ENCODE measurements around the gene ACTMAP. TPM values are rescaled to one million over a fixed set of nuclear protein-coding genes. Genes with fewer than 3 reads are reported as not detected.
"Not testable (repeated sequence)": the region's sequence is repeated elsewhere in the genome, so short reads cannot be mapped to it uniquely, and the experiment has no call there.

ACTMAP gene
- total RNA-seq, 1 donor from 2014 or later: 20.7 TPM

- Mint-ChIP-seq H3K36me3 (ENCODE audit: unreplicated experiment) (no peaks in the 10 kb centered on the region), H3K27ac (ENCODE audit: unreplicated experiment) (no peak overlapping the region), H3K9me3 (ENCODE audit: unreplicated experiment) (peaks cover 3% of the 10 kb centered on the region), H3K4me1 (ENCODE audit: low read depth, unreplicated experiment) (no peaks in the 10 kb centered on the region), H3K27me3 (ENCODE audit: unreplicated experiment) (peaks cover 5% of the 10 kb centered on the region), H3K4me3 (ENCODE audit: unreplicated experiment) (no peak overlapping the region)
- DNase-seq: no peak
- TF ChIP-seq, protein P1, sequence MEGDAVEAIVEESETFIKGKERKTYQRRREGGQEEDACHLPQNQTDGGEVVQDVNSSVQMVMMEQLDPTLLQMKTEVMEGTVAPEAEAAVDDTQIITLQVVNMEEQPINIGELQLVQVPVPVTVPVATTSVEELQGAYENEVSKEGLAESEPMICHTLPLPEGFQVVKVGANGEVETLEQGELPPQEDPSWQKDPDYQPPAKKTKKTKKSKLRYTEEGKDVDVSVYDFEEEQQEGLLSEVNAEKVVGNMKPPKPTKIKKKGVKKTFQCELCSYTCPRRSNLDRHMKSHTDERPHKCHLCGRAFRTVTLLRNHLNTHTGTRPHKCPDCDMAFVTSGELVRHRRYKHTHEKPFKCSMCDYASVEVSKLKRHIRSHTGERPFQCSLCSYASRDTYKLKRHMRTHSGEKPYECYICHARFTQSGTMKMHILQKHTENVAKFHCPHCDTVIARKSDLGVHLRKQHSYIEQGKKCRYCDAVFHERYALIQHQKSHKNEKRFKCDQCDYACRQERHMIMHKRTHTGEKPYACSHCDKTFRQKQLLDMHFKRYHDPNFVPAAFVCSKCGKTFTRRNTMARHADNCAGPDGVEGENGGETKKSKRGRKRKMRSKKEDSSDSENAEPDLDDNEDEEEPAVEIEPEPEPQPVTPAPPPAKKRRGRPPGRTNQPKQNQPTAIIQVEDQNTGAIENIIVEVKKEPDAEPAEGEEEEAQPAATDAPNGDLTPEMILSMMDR (IDR thresholded peaks at IDR 0.05; ENCODE audit: partially characterized antibody, unreplicated experiment): no peak
Measured at GRCh38 chr19:40785526-40785925, 35.2 kb upstream of the ACTMAP start.

DNA sequence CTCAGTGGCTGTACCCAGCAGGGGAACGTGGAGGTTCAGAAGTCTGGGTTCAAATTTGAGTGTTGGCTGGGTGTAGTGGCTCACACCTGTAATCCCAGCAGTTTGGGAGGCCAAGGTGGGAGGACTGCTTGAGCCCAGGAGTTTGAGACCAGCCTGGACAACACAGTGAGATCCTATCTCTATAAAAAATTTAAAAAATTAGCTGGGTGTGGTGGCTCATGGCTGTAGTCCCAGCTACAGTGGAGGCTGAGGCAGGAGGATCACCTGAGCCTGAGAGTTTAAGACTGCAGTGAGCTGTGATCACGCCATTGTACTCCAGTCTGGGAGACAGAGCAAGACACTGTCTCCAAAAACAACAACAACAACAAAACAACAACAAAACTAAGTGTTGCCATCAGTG is 33.9 kb upstream of the ACTMAP start:
- H3K9me3 Mint-ChIP-seq (ENCODE audit: unreplicated experiment); H3K4me3 Mint-ChIP-seq (ENCODE audit: unreplicated experiment): not testable (repeated sequence)

GRCh38 chr19:40783711-40784110 is 33.4 kb upstream of the ACTMAP start:
- Mint-ChIP-seq H3K27me3 (ENCODE audit: unreplicated experiment) (peaks cover 5% of the 10 kb centered on the region), H3K4me3 (ENCODE audit: unreplicated experiment) (no peak overlapping the region), H3K27ac (ENCODE audit: unreplicated experiment) (no peak overlapping the region)

More for the DNA sequence above, 33.9 kb upstream of the ACTMAP start:
- not testable (repeated sequence) for H3K27me3 Mint-ChIP-seq (ENCODE audit: unreplicated experiment); H3K36me3 Mint-ChIP-seq (ENCODE audit: unreplicated experiment); DNase-seq; H3K27ac Mint-ChIP-seq (ENCODE audit: unreplicated experiment); H3K4me1 Mint-ChIP-seq (ENCODE audit: low read depth, unreplicated experiment)

GRCh38 chr19:40781140-40781539 is 30.9 kb upstream of the ACTMAP start:
- TF ChIP-seq, protein P1 (IDR thresholded peaks at IDR 0.05; ENCODE audit: partially characterized antibody, unreplicated experiment): no peak
- H3K27me3 Mint-ChIP-seq (ENCODE audit: unreplicated experiment): peaks cover 7% of the 10 kb centered on the region
- H3K27ac Mint-ChIP-seq (ENCODE audit: unreplicated experiment): peak overlapping the region; percentile 31
- peaks cover 15% of the 10 kb centered on the region for H3K9me3 Mint-ChIP-seq (ENCODE audit: unreplicated experiment)
- peak overlapping the region; percentile 55 for H3K4me3 Mint-ChIP-seq (ENCODE audit: unreplicated experiment)
- H3K36me3 Mint-ChIP-seq (ENCODE audit: unreplicated experiment): no peaks in the 10 kb centered on the region
- peaks cover 7% of the 10 kb centered on the region for H3K4me1 Mint-ChIP-seq (ENCODE audit: low read depth, unreplicated experiment)
- DNase-seq: no peak

More at GRCh38 chr19:40783711-40784110, 33.4 kb upstream of the ACTMAP start:
- Mint-ChIP-seq H3K9me3 (ENCODE audit: unreplicated experiment) (peaks cover 4% of the 10 kb centered on the region), H3K4me1 (ENCODE audit: low read depth, unreplicated experiment) (peaks cover 2% of the 10 kb centered on the region), H3K36me3 (ENCODE audit: unreplicated experiment) (no peaks in the 10 kb centered on the region)
- TF ChIP-seq, protein P1 (IDR thresholded peaks at IDR 0.05; ENCODE audit: partially characterized antibody, unreplicated experiment): no peak
- no peak for DNase-seq

DNA sequence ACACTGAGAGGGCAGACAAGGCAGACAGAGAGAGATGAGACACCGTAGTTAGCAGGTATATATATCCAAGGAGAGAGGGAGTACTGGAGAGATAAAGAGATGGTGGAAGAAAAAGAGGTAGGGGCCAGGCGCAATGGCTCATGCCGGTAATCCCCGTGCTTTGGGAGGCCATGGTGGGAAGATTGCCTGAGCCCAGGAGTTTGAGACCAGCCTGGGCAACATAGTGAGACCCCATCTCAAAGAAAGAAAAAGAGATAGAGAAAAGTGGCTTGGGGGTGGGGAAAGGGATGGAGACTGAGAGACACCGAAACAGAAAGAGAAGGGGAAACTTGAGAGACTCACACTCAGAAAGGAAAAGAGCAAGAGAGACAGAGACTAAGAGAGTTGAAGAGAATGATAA is 30.3 kb upstream of the ACTMAP start:
- DNase-seq: no peak
- Mint-ChIP-seq H3K27me3 (ENCODE audit: unreplicated experiment) (peaks cover 7% of the 10 kb centered on the region), H3K9me3 (ENCODE audit: unreplicated experiment) (peaks cover 15% of the 10 kb centered on the region), H3K4me1 (ENCODE audit: low read depth, unreplicated experiment) (peaks cover 7% of the 10 kb centered on the region), H3K36me3 (ENCODE audit: unreplicated experiment) (no peaks in the 10 kb centered on the region), H3K27ac (ENCODE audit: unreplicated experiment) (no peak overlapping the region), H3K4me3 (ENCODE audit: unreplicated experiment) (no peak overlapping the region)
- TF ChIP-seq, protein P1 (IDR thresholded peaks at IDR 0.05; ENCODE audit: partially characterized antibody, unreplicated experiment): no peak

All from glutamatergic neuron (in vitro differentiated cells).